K562 (cell line): Measurements from ENCODE around the gene PPP2R3B. TPM values are rescaled to one million over a fixed set of nuclear protein-coding genes. Genes with fewer than 3 reads are reported as not detected.
"Not testable (repeated sequence)": the region's sequence is repeated elsewhere in the genome, so short reads cannot be mapped to it uniquely, and the experiment has no call there.

ENCODE experiments used
- ATAC-seq: fragments of 200-7000 bp; cut with Tn5 transposase; 3 replicates; pipeline ENCODE4 v1.9.1; 2020; ENCODE audit warnings: moderate library complexity
- BruUV-seq: library from RNA; stranded (reverse); fragments of 400-500 nt; replicated peaks from 2 replicates; lab custom pipeline; 2021; lab: Mats Ljungman, UMichigan
- CTCF ChIA-PET: fragments of 300-600 bp; formaldehyde crosslinking; extraction: SDS; loops from one replicate; lab custom pipeline; 2021; ENCODE audit warnings: low intra/inter-chr PET ratio; lab: Yijun Ruan, JAX
- POLR2A ChIA-PET: fragments of 300-600, 350-650 bp; sonication (Branson Sonifier 250); formaldehyde crosslinking; extraction: SDS; loops from one replicate; lab custom pipeline; 2021; ENCODE audit warnings: antibody characterized with exemption, inconsistent platforms; lab: Yijun Ruan, JAX
- DNase-seq, 4 experiments: peaks; one replicate each; pipeline versions ENCODE4 v3.0.0 to v3.0.0-alpha.2; 2011 to 2018; ENCODE audit warnings: low spot score in 3 of 4, mixed read lengths in 3 of 4; ENCODE audit errors: extremely low read depth in 1 of 4
- FAIRE-seq: peaks from 2 replicates; lab custom pipeline; 2011; peaks lifted over from hg19 to GRCh38; lab: Jason Lieb, UNC
- H2AFZ ChIP-seq: 2 replicates; pipeline ENCODE4 v1.6.0; 2011; ENCODE audit warnings: low read depth, low read length, control low read depth, inconsistent platforms
- H3K27ac ChIP-seq: fragments of 200-600 bp; 3 replicates; pipeline ENCODE4 v1.8.0; 2011; ENCODE audit warnings: low read depth, mild to moderate bottlenecking, control low read depth, inconsistent platforms, low read length, moderate library complexity, mixed read lengths; ENCODE audit errors: extremely low read depth
- H3K27me3 ChIP-seq, 2 experiments: fragments of 300-600 bp in 1 of 2; 2 replicates in 1 of 2; 3 replicates in 1 of 2; pipeline versions ENCODE4 v1.6.0 to v1.8.0; 2011; ENCODE audit warnings: inconsistent platforms in 2 of 2, low read length in 2 of 2, mild to moderate bottlenecking in 1 of 2, mixed read lengths in 1 of 2, moderate library complexity in 1 of 2; ENCODE audit not compliant: control insufficient read depth in 2 of 2, insufficient read depth in 2 of 2
- H3K36me3 ChIP-seq: fragments of 300-600 bp; 3 replicates; pipeline ENCODE4 v1.8.0; 2011; ENCODE audit warnings: mild to moderate bottlenecking, low read length, inconsistent platforms; ENCODE audit not compliant: control insufficient read depth, insufficient read depth
- H3K4me1 ChIP-seq, 2 experiments: fragments of 200-600 bp in 1 of 2; replicated peaks in 1 of 2; 2 replicates in 1 of 2; 3 replicates in 1 of 2; pipeline versions ENCODE4 v1.5.1 to v1.8.0; 2011; ENCODE audit warnings: inconsistent platforms in 2 of 2, low read length in 2 of 2, mild to moderate bottlenecking in 1 of 2, mixed read lengths in 1 of 2, moderate library complexity in 1 of 2; ENCODE audit not compliant: control insufficient read depth in 2 of 2, insufficient read depth in 2 of 2
- H3K4me2 ChIP-seq: 2 replicates; pipeline ENCODE4 v1.6.1; 2011; ENCODE audit warnings: low read length, control low read depth, inconsistent platforms, mixed read lengths; ENCODE audit not compliant: insufficient read depth
- H3K4me3 ChIP-seq: fragments of 200-600 bp; sonication (generic), shearing (Covaris generic); 2 replicates; pipeline ENCODE4 v1.5.1; 2016; ENCODE audit warnings: control low read depth, inconsistent platforms
- H3K79me2 ChIP-seq: fragments of 200-600 bp; 3 replicates; pipeline ENCODE4 v1.8.0; 2011; ENCODE audit warnings: low read length, inconsistent platforms; ENCODE audit not compliant: control insufficient read depth, insufficient read depth
- H3K9ac ChIP-seq, 2 experiments: 2 replicates each; pipeline versions ENCODE4 v1.6.0 to v1.6.1; 2011; ENCODE audit warnings: low read depth in 2 of 2, low read length in 2 of 2, control low read depth in 1 of 2, inconsistent platforms in 1 of 2, mild to moderate bottlenecking in 1 of 2, mixed read lengths in 1 of 2; ENCODE audit not compliant: insufficient read depth in 1 of 2
- H3K9me1 ChIP-seq: one replicate; pipeline ENCODE4 v1.6.0; 2011; ENCODE audit warnings: inconsistent platforms, mild to moderate bottlenecking, low read length, moderate library complexity; ENCODE audit not compliant: control insufficient read depth, insufficient read depth
- H3K9me3 ChIP-seq: replicated peaks from 2 replicates; pipeline ENCODE4 v1.5.1; 2011; ENCODE audit warnings: low read depth, low read length, inconsistent platforms; ENCODE audit not compliant: control insufficient read depth, insufficient read depth
- H4K20me1 ChIP-seq: replicated peaks from 2 replicates; pipeline ENCODE4 v1.6.1; 2011; ENCODE audit warnings: low read length, inconsistent platforms, mixed read lengths; ENCODE audit not compliant: control insufficient read depth, insufficient read depth
- ADNP ChIP-seq: fragments of 200-800 bp; sonication (Bioruptor generic); IDR thresholded peaks from 2 replicates; pipeline ENCODE4 v1.6.1; 2016; ENCODE audit warnings: missing genetic modification characterization, missing compliant biosample characterization
- BCOR ChIP-seq: fragments of 450-650 bp; IDR thresholded peaks from 2 replicates; pipeline ENCODE4 v1.6.1; 2016
- CBX3 ChIP-seq, 2 experiments: IDR thresholded peaks; 1 replicate in 1 of 2; 2 replicates in 1 of 2; pipeline ENCODE4 v1.6.1; 2012; ENCODE audit warnings: inconsistent platforms in 2 of 2, low read length in 2 of 2, borderline replicate concordance in 1 of 2, control low read depth in 1 of 2
- CHD4 ChIP-seq: fragments of 200-600 bp; sonication (generic); IDR thresholded peaks from 3 replicates; pipeline ENCODE4 v1.6.1; 2012; ENCODE audit warnings: low read depth, mild to moderate bottlenecking, mixed read lengths, low read length, inconsistent platforms; ENCODE audit not compliant: insufficient read depth, insufficient replicate concordance, poor library complexity, severe bottlenecking
- PHF20 ChIP-seq: fragments of 450-650 bp; IDR thresholded peaks from 2 replicates; pipeline ENCODE4 v1.6.1; 2018; ENCODE audit not compliant: partially characterized antibody
- RBM25 ChIP-seq: fragments of 200-400 bp; formaldehyde crosslinking; IDR thresholded peaks from 2 replicates; pipeline ENCODE4 v1.6.1; 2018; ENCODE audit warnings: low read length, low read depth, moderate library complexity; ENCODE audit not compliant: severe bottlenecking
- SMARCA5 ChIP-seq: fragments of 450-650 bp; IDR thresholded peaks from 2 replicates; pipeline ENCODE4 v1.6.1; 2016
- ZFP36 ChIP-seq: fragments of 150-350 bp; IDR thresholded peaks from 2 replicates; pipeline ENCODE4 v1.6.1; 2018; ENCODE audit warnings: low read length, low read depth; ENCODE audit not compliant: partially characterized antibody
- ZKSCAN8 ChIP-seq: fragments of 200-800 bp; sonication (Bioruptor generic); IDR thresholded peaks from 2 replicates; pipeline ENCODE4 v1.6.1; 2016; ENCODE audit warnings: missing genetic modification characterization, missing compliant biosample characterization
- WGBS: fragments of 100-300 bp; shearing (Covaris generic); methylation state at CpG from one replicate; pipeline ENCODE4 v1.1.6; 2016; ENCODE audit warnings: low coverage, mixed read lengths; ENCODE audit not compliant: insufficient coverage; ENCODE audit errors: missing lambda C conversion rate; 5-methylcytosine and 5-hydroxymethylcytosine counted together
- in situ Hi-C: fragments of 300-500 bp; cut with MboI; formaldehyde crosslinking; loops from 4 replicates; pipeline ENCODE4 v1.15.0; 2018; ENCODE audit warnings: inconsistent platforms, mixed read lengths
- intact Hi-C: fragments of 100-400 bp; cut with micrococcal nuclease; formaldehyde crosslinking; loops from 2 replicates; pipeline ENCODE4 v1.14.2; 2022
- polyA plus RNA-seq, 8 experiments: library from polyadenylated mRNA; depleted of rRNA in 4 of 8; stranded (reverse) in 5 of 8; unstranded in 3 of 8; fragments of >200 nt; fragmentation: Nextera tagmentation in 2 of 8; fragmentation: Illumina TruSeq in 1 of 8; extraction: Ambion mirVana in 2 of 8; extraction: Trizol in 1 of 8; gene quantifications; 2 replicates each; pipeline versions ENCODE4 v1.2.1 to v1.2.3, GENCODE V29; 2011 to 2014; ENCODE audit warnings: inconsistent platforms in 1 of 8, missing spikeins in 1 of 8
- total RNA-seq, 7 experiments: library from RNA; depleted of rRNA in 6 of 7; stranded (reverse); fragments of >200 nt in 6 of 7; fragmentation: Illumina TruSeq in 2 of 7; extraction: Trizol in 2 of 7; gene quantifications; 2 replicates each; pipeline versions ENCODE4 v1.2.1 to v1.2.3, GENCODE V29; 2011 to 2021; ENCODE audit warnings: low replicate concordance in 1 of 7

Gene PPP2R3B
- total and polyA plus RNA-seq, 9 of the 15 experiments (the other 6 are each of a cell fraction or from before 2014, with no cell fraction given), result 0.04 to 18.2 (median 8.2) TPM; not detected in 1

DNA sequence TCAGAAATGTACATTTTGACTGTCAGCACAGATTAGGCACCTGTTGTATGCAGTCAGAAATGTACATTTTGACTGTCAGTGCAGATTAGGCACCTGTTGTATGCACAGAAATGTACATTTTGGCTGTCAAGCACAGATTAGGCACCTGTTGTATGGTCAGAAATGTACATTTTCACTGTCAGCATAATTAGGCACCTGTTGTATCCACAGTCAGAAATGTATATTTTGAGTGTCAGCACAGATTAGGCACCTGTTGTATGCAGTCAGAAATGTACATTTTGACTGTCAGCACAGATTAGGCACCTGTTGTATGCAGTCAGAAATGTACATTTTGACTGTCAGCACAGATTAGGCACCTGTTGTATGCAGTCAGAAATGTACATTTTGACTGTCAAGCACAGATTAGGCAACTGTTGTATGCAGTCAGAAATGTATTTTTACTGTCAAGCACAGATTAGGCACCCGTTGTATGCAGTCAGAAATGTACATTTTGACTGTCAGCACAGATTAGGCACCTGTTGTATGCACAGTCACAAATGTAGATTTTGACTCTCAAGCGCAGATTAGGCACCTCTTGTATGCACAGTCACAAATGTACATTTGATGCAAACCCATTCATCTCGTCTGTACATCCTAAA, 80.0 kb downstream of the PPP2R3B start:
- H3K27me3 ChIP-seq, H3K4me1 ChIP-seq, H3K79me2 ChIP-seq, intact Hi-C loops, H3K9ac ChIP-seq, H4K20me1 ChIP-seq, H3K4me3 ChIP-seq, CTCF ChIA-PET, H3K9me3 ChIP-seq, H3K9me1 ChIP-seq, DNase-seq, H3K27ac ChIP-seq, in situ Hi-C loops, POLR2A ChIA-PET, ATAC-seq, H2AFZ ChIP-seq, H3K4me2 ChIP-seq, BruUV-seq: not testable (repeated sequence)
- peaks cover 57% of the 10 kb centered on the region for H3K36me3 ChIP-seq
- peak; percentile 79 for FAIRE-seq
- TF ChIP-seq CHD4, result peak; percentile 30
- peak; percentile 100 for TF ChIP-seq ZKSCAN8 (CRISPR knock-in tag)
- TF ChIP-seq ZFP36, result peak; percentile 36
- TF ChIP-seq PHF20, result peak; percentile 2
- TF ChIP-seq BCOR, result peak; percentile 60; the same call in 1 of the 2 replicates
- TF ChIP-seq SMARCA5, result peak; percentile 24
- 0 out of 3 replicates have a peak, but pooled peaks of 1 of the 2 experiments have one; percentile 48 for TF ChIP-seq CBX3 (IDR thresholded peaks at IDR 0.05; ENCODE audit: borderline replicate concordance in 1 of 2, low read length in 2 of 2)
- peak; percentile 94 for TF ChIP-seq ADNP (tag)
- TF ChIP-seq RBM25, result peak; percentile 81
- 83% methylated on average over 2 of the region's 3 CpGs for WGBS
